Stimulated activated CD4-positive, alpha-beta T cell treated with anti-CD3 and anti-CD28 coated beads, Interleukin-4, amount 100 ng/mL, for 24 hours (primary cell): Measurements from ENCODE around the gene NXPE1.

Experiments used
- DNase-seq: peaks from one replicate; pipeline ENCODE4 v3.0.0-alpha.2; 2020

NXPE1 gene

GRCh38 chr11:114562166-114562916, 2.7 kb upstream of the NXPE1 start:
- DNase-seq: no peak

GRCh38 chr11:114556135-114556534, 3.5 kb downstream of the NXPE1 start:
- no peak for DNase-seq

GRCh38 chr11:114553642-114554041, 6.0 kb downstream of the NXPE1 start:
- DNase-seq: no peak

- DNase-seq: no peak
Observed at GRCh38 chr11:114551060-114551459, 8.6 kb downstream of the NXPE1 start.

- no peak for DNase-seq
Observed at GRCh38 chr11:114525682-114526081, 34.0 kb downstream of the NXPE1 start.

- no peak for DNase-seq
Observed at GRCh38 chr11:114524122-114524521, 35.6 kb downstream of the NXPE1 start.

GRCh38 chr11:114522818-114523217, 36.9 kb downstream of the NXPE1 start:
- no peak for DNase-seq

- no peak for DNase-seq
Observed at GRCh38 chr11:114511538-114511937, 48.1 kb downstream of the NXPE1 start.

GRCh38 chr11:114511079-114511478, 48.6 kb downstream of the NXPE1 start:
- DNase-seq: no peak

- no peak for DNase-seq
Observed at GRCh38 chr11:114501901-114502300, 57.8 kb downstream of the NXPE1 start.

- no peak for DNase-seq
Observed at GRCh38 chr11:114499756-114500155, 59.9 kb downstream of the NXPE1 start.

- DNase-seq: no peak
Observed at GRCh38 chr11:114496915-114497314, 62.8 kb downstream of the NXPE1 start.

GRCh38 chr11:114483929-114484328, 75.8 kb downstream of the NXPE1 start:
- DNase-seq: no peak

- DNase-seq: no peak
Observed at GRCh38 chr11:114482114-114482513, 77.6 kb downstream of the NXPE1 start.

GRCh38 chr11:114479331-114479730, 80.3 kb downstream of the NXPE1 start:
- no peak for DNase-seq

- DNase-seq: no peak
Observed at GRCh38 chr11:114478768-114479167, 80.9 kb downstream of the NXPE1 start.

- DNase-seq: no peak
Observed at GRCh38 chr11:114478001-114478410, 81.7 kb downstream of the NXPE1 start.

GRCh38 chr11:114472661-114473060, 87.0 kb downstream of the NXPE1 start:
- DNase-seq: no peak
